H7 (cell line): Measurements from ENCODE around the gene ZSCAN5B. TPM values are rescaled to one million over a fixed set of nuclear protein-coding genes. Genes with fewer than 3 reads are reported as not detected.
"Not testable (repeated sequence)": the region's sequence is repeated elsewhere in the genome, so short reads cannot be mapped to it uniquely, and the experiment has no call there.

Experiments
- DNase-seq: peaks from one replicate; pipeline ENCODE4 v3.0.0; 2012
- H3K27me3 ChIP-seq: 2 replicates; pipeline ENCODE4 v1.6.0; 2011; ENCODE audit warnings: mild to moderate bottlenecking, low read length; ENCODE audit not compliant: control insufficient read depth, insufficient read depth
- H3K36me3 ChIP-seq: replicated peaks from 2 replicates; pipeline ENCODE4 v1.5.1; 2011; ENCODE audit warnings: low read length; ENCODE audit not compliant: control insufficient read depth, insufficient read depth
- H3K4me3 ChIP-seq: 2 replicates; pipeline ENCODE4 v1.5.1; 2011; ENCODE audit warnings: low read depth, mild to moderate bottlenecking, control low read depth, low read length, moderate library complexity; ENCODE audit not compliant: insufficient read depth
- total RNA-seq: library from RNA; depleted of rRNA; stranded (reverse); fragments of >200 nt; shearing (Covaris generic); gene quantifications from 2 replicates; pipeline ENCODE4 v1.2.3, GENCODE V29; 2014

Gene ZSCAN5B
- total RNA-seq, 1 experiment from 2014 or later = not detected

- H3K4me3 ChIP-seq = no peak overlapping the region
- no peak for DNase-seq
Observed at GRCh38 chr19:56161534-56161933, 36.0 kb downstream of the ZSCAN5B start.

GRCh38 chr19:56159622-56160271, 37.8 kb downstream of the ZSCAN5B start:
- Histone ChIP-seq H3K36me3 (peaks cover 6% of the 10 kb centered on the region), H3K4me3 (no peak overlapping the region), H3K27me3 (no peaks in the 10 kb centered on the region)
- DNase-seq = peak; percentile 56

More at GRCh38 chr19:56161534-56161933, 36.0 kb downstream of the ZSCAN5B start:
- Histone ChIP-seq H3K36me3 (no peaks in the 10 kb centered on the region; the same call in 1 of the 2 replicates), H3K27me3 (no peaks in the 10 kb centered on the region)

GRCh38 chr19:56159009-56159559, 38.5 kb downstream of the ZSCAN5B start:
- DNase-seq = no peak
- peaks cover 6% of the 10 kb centered on the region for H3K36me3 ChIP-seq
- no peaks in the 10 kb centered on the region for H3K27me3 ChIP-seq
- H3K4me3 ChIP-seq = no peak overlapping the region

GRCh38 chr19:56158170-56158757, 39.3 kb downstream of the ZSCAN5B start:
- no peak for DNase-seq
- Histone ChIP-seq H3K27me3 (no peaks in the 10 kb centered on the region), H3K4me3 (no peak overlapping the region), H3K36me3 (peaks cover 6% of the 10 kb centered on the region)

- Histone ChIP-seq H3K4me3 (no peak overlapping the region), H3K36me3 (peaks cover 6% of the 10 kb centered on the region), H3K27me3 (no peaks in the 10 kb centered on the region)
- DNase-seq = no peak
Observed at GRCh38 chr19:56156768-56157167, 40.8 kb downstream of the ZSCAN5B start.

- Histone ChIP-seq H3K27me3 (no peaks in the 10 kb centered on the region), H3K36me3 (peaks cover 6% of the 10 kb centered on the region), H3K4me3 (no peak overlapping the region)
- DNase-seq = peak; percentile 92
Observed at GRCh38 chr19:56155124-56155687, 42.4 kb downstream of the ZSCAN5B start.

GRCh38 chr19:56153507-56153906, 44.1 kb downstream of the ZSCAN5B start:
- DNase-seq = peak; percentile 90
- H3K36me3 ChIP-seq = peaks cover 6% of the 10 kb centered on the region
- no peak overlapping the region for H3K4me3 ChIP-seq
- H3K27me3 ChIP-seq = no peaks in the 10 kb centered on the region

- no peak overlapping the region for H3K4me3 ChIP-seq
- DNase-seq = no peak
- no peaks in the 10 kb centered on the region for H3K27me3 ChIP-seq
- peaks cover 6% of the 10 kb centered on the region for H3K36me3 ChIP-seq
Observed at GRCh38 chr19:56152644-56153043, 44.9 kb downstream of the ZSCAN5B start.

GRCh38 chr19:56150358-56150757, 47.2 kb downstream of the ZSCAN5B start:
- no peak for DNase-seq
- no peaks in the 10 kb centered on the region for H3K27me3 ChIP-seq

GRCh38 chr19:56149656-56150038, 47.9 kb downstream of the ZSCAN5B start:
- Histone ChIP-seq H3K27me3 (no peaks in the 10 kb centered on the region), H3K4me3 (no peak overlapping the region), H3K36me3 (no peaks in the 10 kb centered on the region; the same call in none of the 2 replicates)
- no peak for DNase-seq

More at GRCh38 chr19:56150358-56150757, 47.2 kb downstream of the ZSCAN5B start:
- Histone ChIP-seq H3K4me3 (no peak overlapping the region), H3K36me3 (peaks cover under 1% of the 10 kb centered on the region)

GRCh38 chr19:56148955-56149655, 48.5 kb downstream of the ZSCAN5B start:
- not testable (repeated sequence) for H3K27me3 ChIP-seq, H3K36me3 ChIP-seq, DNase-seq, H3K4me3 ChIP-seq

- Histone ChIP-seq H3K36me3 (no peaks in the 10 kb centered on the region; the same call in none of the 2 replicates), H3K27me3 (no peaks in the 10 kb centered on the region), H3K4me3 (no peak overlapping the region)
- no peak for DNase-seq
Observed at GRCh38 chr19:56148096-56148495, 49.5 kb downstream of the ZSCAN5B start.

- H3K36me3 ChIP-seq = no peaks in the 10 kb centered on the region; the same call in none of the 2 replicates
- no peak overlapping the region for H3K4me3 ChIP-seq
- H3K27me3 ChIP-seq = no peaks in the 10 kb centered on the region
- no peak for DNase-seq
Observed at GRCh38 chr19:56147307-56147706, 50.3 kb downstream of the ZSCAN5B start.

- DNase-seq = no peak
- H3K27me3 ChIP-seq = no peaks in the 10 kb centered on the region
- H3K36me3 ChIP-seq = no peaks in the 10 kb centered on the region; the same call in none of the 2 replicates
Observed at GRCh38 chr19:56146904-56147303, 50.7 kb downstream of the ZSCAN5B start.

More at GRCh38 chr19:56146904-56147303, 50.7 kb downstream of the ZSCAN5B start:
- no peak overlapping the region for H3K4me3 ChIP-seq
